ENCODE results near the gene INSIG1. TPM values are rescaled to one million over a fixed set of nuclear protein-coding genes. Genes with fewer than 3 reads are reported as not detected.

Gene INSIG1
- total and polyA plus RNA-seq, 2 of the 4 experiments (the other 2 are of a cell fraction) = 19.0 to 26.0 TPM

GRCh38 chr7:155285833-155286232 lies 11.8 kb upstream of the INSIG1 start:
- Histone ChIP-seq H4K8ac (ENCODE audit: low read depth in 2 of 2, low read length in 2 of 2) (no peak overlapping the region), H3K23ac (ENCODE audit: low read depth, low read length) (no peak overlapping the region), H2AK5ac (ENCODE audit: low read depth, low read length) (no peak overlapping the region), H2AFZ (replicated peaks; ENCODE audit: low read length, poor library complexity) (no peak overlapping the region), H2BK15ac (ENCODE audit: low read depth, low read length) (no peak overlapping the region), H3K4me2 (ENCODE audit: low read depth, low read length) (no peak overlapping the region), H3K36me3 (ENCODE audit: control insufficient read depth, insufficient read depth, low read length) (no peaks in the 10 kb centered on the region), H3K9me3 (ENCODE audit: control insufficient read depth, insufficient read depth, low read length) (no peaks in the 10 kb centered on the region), H2BK120ac (ENCODE audit: low read depth, low read length) (no peak overlapping the region), H3K4ac (ENCODE audit: low read depth, low read length) (no peak overlapping the region), H2AK9ac (replicated peaks; ENCODE audit: low read depth, low read length, poor library complexity) (no peak overlapping the region), H3K27me3 (ENCODE audit: control insufficient read depth, insufficient read depth, low read length) (peaks cover 16% of the 10 kb centered on the region), H3K9ac (ENCODE audit: low read depth, low read length) (no peak overlapping the region), H2BK5ac (ENCODE audit: low read depth, low read length, poor library complexity, severe bottlenecking) (no peak overlapping the region), H3K27ac (ENCODE audit: insufficient read depth, low read length) (no peak overlapping the region), H4K5ac (ENCODE audit: low read depth, low read length) (no peak overlapping the region), H3K14ac (replicated peaks; ENCODE audit: low read depth, low read length) (no peak overlapping the region), H3K4me1 (ENCODE audit: control insufficient read depth, insufficient read depth, low read length) (no peaks in the 10 kb centered on the region), H2BK20ac (ENCODE audit: low read depth, low read length) (no peak overlapping the region), H3K79me1 (ENCODE audit: low read depth in 1 of 2, low read length in 2 of 2) (no peaks in the 10 kb centered on the region), H3K9me1 (ENCODE audit: insufficient read depth, low read length) (peaks cover 3% of the 10 kb centered on the region; the same call in 1 of the 2 replicates), H3K18ac (ENCODE audit: low read depth, low read length) (no peak overlapping the region), H3K56ac (ENCODE audit: extremely low read depth, insufficient read depth, low read length) (no peak overlapping the region), H4K91ac (ENCODE audit: insufficient read depth, low read depth, low read length) (no peak overlapping the region), H3K4me3 (ENCODE audit: insufficient read depth, low read depth, low read length) (no peak overlapping the region), H4K20me1 (ENCODE audit: insufficient read depth, low read length) (no peaks in the 10 kb centered on the region)
- in situ Hi-C loops (cut with MboI; ENCODE audit: low sequenced_read_pairs) (no loop called here), dilution Hi-C loops (cut with HindIII; ENCODE audit: low sequenced_read_pairs, unreplicated experiment) (no loop called here), intact Hi-C loops (cut with micrococcal nuclease) (no loop called here)
- ATAC-seq (ENCODE audit: low read depth) = no peak
- ChIA-PET POLR2A (ENCODE audit: unreplicated experiment) (no interaction called here), CTCF (no interaction called here)
- TF ChIP-seq RAD21 (IDR thresholded peaks at IDR 0.05; ENCODE audit: low read length) = no peak
- TF ChIP-seq CTCF (conservative IDR thresholded peaks at IDR 0.05; ENCODE audit: low read depth, low read length) = no peak
- no peak for TF ChIP-seq BHLHE40 (IDR thresholded peaks at IDR 0.05; ENCODE audit: low read depth, low read length)
- no peak for TF ChIP-seq MAFK (IDR thresholded peaks at IDR 0.05; ENCODE audit: low read depth, low read length)
- no peak for TF ChIP-seq MXI1 (IDR thresholded peaks at IDR 0.05; ENCODE audit: borderline replicate concordance, low read depth, low read length)
- TF ChIP-seq FOS (IDR thresholded peaks at IDR 0.05; ENCODE audit: low read depth, low read length) = no peak
- no peak for TF ChIP-seq POLR2A (IDR thresholded peaks at IDR 0.05; ENCODE audit: low read depth, low read length)
- no peak for TF ChIP-seq CHD1 (IDR thresholded peaks at IDR 0.05; ENCODE audit: low read depth, low read length)
- TF ChIP-seq ELK1 (IDR thresholded peaks at IDR 0.05; ENCODE audit: borderline replicate concordance, low read depth, low read length) = no peak
- TF ChIP-seq NFE2L2 (IDR thresholded peaks at IDR 0.05; ENCODE audit: low read depth, low read length) = no peak
- no peak for TF ChIP-seq SMC3 (IDR thresholded peaks at IDR 0.05; ENCODE audit: low read depth, low read length)
- no peak for TF ChIP-seq USF2 (IDR thresholded peaks at IDR 0.05; ENCODE audit: low read depth, low read length)
- TF ChIP-seq RFX5 (IDR thresholded peaks at IDR 0.05; ENCODE audit: low read depth, low read length) = no peak
- TF ChIP-seq CEBPB (IDR thresholded peaks at IDR 0.05; ENCODE audit: low read depth, low read length) = no peak
- TF ChIP-seq RCOR1 (IDR thresholded peaks at IDR 0.05; ENCODE audit: insufficient replicate concordance, low read length) = no peak
- no peak for TF ChIP-seq MAZ (IDR thresholded peaks at IDR 0.05; ENCODE audit: borderline replicate concordance, low read depth, low read length)
- BruUV-seq (replicated peaks) = no TSS peak
- DNase-seq = no peak
- no CpG with 5 or more reads among the region's 11 CpGs for WGBS, 2 experiments (ENCODE audit: extremely low coverage in 2 of 2, insufficient read length in 1 of 2)

Measured in IMR-90 (cell line).